Measurements from ENCODE around the gene ASCL5. TPM values are rescaled to one million over a fixed set of nuclear protein-coding genes. Genes with fewer than 3 reads are reported as not detected.

Gene ASCL5
- total RNA-seq, 1 donor from 2014 or later = not detected

DNA sequence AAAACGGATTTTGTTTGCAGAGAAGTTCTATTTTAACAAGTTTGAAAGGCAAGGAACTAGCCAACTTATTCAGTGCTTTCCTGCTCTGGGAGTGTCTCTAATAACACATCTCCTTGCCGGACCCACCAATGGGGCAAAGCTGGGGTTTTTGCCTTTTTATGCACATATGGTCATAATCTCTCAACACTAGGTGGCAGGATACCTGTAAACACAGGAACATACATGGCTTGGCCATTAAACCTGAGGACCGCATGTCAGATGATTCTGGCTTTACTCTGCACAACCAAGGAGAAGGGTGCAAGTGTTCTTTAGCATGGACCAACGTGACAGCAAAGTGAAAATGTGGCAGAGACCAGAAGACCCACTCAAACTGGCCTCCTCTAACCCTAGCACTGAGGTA is 22.4 kb upstream of the ASCL5 start:
- Mint-ChIP-seq H3K4me3 (ENCODE audit: unreplicated experiment) (no peak overlapping the region), H3K9me3 (ENCODE audit: low read depth) (no peaks in the 10 kb centered on the region), H3K4me1 (ENCODE audit: low read depth) (peaks cover 14% of the 10 kb centered on the region), H3K36me3 (ENCODE audit: low read depth) (peaks cover 30% of the 10 kb centered on the region), H3K27me3 (ENCODE audit: low read depth) (no peaks in the 10 kb centered on the region), H3K27ac (ENCODE audit: unreplicated experiment) (no peak overlapping the region)
- DNase-seq (ENCODE audit: low spot score) = no peak
- TF ChIP-seq, protein P1, sequence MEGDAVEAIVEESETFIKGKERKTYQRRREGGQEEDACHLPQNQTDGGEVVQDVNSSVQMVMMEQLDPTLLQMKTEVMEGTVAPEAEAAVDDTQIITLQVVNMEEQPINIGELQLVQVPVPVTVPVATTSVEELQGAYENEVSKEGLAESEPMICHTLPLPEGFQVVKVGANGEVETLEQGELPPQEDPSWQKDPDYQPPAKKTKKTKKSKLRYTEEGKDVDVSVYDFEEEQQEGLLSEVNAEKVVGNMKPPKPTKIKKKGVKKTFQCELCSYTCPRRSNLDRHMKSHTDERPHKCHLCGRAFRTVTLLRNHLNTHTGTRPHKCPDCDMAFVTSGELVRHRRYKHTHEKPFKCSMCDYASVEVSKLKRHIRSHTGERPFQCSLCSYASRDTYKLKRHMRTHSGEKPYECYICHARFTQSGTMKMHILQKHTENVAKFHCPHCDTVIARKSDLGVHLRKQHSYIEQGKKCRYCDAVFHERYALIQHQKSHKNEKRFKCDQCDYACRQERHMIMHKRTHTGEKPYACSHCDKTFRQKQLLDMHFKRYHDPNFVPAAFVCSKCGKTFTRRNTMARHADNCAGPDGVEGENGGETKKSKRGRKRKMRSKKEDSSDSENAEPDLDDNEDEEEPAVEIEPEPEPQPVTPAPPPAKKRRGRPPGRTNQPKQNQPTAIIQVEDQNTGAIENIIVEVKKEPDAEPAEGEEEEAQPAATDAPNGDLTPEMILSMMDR (IDR thresholded peaks at IDR 0.05) = peak; percentile 74

DNA sequence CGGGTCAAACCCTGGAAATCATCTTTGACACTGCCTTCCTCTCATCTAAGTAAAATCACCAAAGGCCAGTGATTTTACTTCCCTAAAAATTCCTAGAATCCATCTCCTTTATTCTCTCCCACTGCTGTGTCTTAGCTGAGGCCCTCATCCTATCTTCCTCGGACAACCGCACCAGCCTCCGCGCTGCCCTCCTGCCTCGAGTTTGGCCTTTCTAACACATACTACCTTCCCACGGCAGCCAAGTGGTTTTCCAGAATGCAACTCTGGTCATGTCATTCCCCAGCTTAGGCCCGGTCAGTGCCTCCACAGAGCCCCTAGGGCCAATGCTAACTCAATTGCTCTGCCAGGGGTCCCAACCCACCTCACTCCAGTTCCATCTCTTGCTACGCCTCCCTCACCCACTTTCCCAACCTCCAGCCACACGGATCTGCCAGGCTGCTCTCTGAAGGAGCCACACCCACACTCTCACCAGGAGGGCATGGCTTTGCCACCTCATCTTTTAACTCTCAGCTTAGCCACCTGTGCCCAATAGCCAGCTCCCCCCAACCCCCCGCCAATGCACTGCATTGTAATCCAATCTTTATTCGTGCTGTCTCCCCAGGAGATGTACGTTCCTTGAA is 20.5 kb upstream of the ASCL5 start:
- H3K27me3 Mint-ChIP-seq (ENCODE audit: low read depth) = no peaks in the 10 kb centered on the region
- H3K4me3 Mint-ChIP-seq (ENCODE audit: unreplicated experiment) = no peak overlapping the region
- no peaks in the 10 kb centered on the region for H3K9me3 Mint-ChIP-seq (ENCODE audit: low read depth)
- peak; percentile 62 for DNase-seq (ENCODE audit: low spot score)
- TF ChIP-seq, protein P1 (IDR thresholded peaks at IDR 0.05) = no peak
- peaks cover 39% of the 10 kb centered on the region for H3K36me3 Mint-ChIP-seq (ENCODE audit: low read depth)
- H3K4me1 Mint-ChIP-seq (ENCODE audit: low read depth) = peaks cover 1% of the 10 kb centered on the region
- no peak overlapping the region for H3K27ac Mint-ChIP-seq (ENCODE audit: unreplicated experiment)

DNA sequence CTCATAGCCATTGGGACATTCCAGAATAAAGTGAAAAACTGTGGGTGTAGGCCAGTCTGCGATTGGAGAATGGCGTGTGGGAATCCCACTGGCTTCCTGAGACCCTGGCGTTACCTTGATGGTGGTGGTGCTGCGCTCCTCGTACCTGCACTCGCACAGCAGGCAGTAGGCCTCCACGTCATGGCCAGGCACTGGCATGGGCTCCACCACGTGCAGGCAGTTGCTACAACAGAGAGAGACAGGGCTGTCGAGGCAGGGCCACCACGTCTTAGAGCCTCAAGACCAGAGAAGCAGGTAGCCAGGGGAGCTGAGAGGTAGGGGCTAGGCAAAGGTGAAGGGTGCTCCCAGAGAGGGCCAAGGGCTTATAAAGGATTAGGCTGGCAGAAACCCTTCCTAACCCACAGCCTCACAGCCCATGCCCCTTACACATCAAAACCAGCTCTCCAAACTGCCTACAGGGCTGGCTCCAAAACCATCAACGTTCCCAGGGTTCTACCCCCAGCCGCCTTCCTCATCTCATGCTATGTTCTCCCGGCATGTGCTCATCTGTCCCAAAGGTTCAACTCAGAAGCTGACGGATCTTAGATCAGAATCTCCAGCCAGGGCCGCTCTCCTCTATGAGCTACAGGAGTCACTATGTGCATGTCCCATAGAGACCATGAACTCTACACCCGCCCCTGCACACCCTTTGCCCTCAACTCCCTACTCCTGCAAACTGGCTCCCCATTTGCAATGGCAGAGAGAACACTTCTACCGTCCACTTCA is 19.8 kb upstream of the ASCL5 start:
- Mint-ChIP-seq H3K27me3 (ENCODE audit: low read depth) (no peaks in the 10 kb centered on the region), H3K4me3 (ENCODE audit: unreplicated experiment) (no peak overlapping the region), H3K9me3 (ENCODE audit: low read depth) (no peaks in the 10 kb centered on the region), H3K36me3 (ENCODE audit: low read depth) (peaks cover 41% of the 10 kb centered on the region), H3K27ac (ENCODE audit: unreplicated experiment) (no peak overlapping the region), H3K4me1 (ENCODE audit: low read depth) (no peaks in the 10 kb centered on the region)
- TF ChIP-seq, protein P1 (IDR thresholded peaks at IDR 0.05) = no peak
- peak; percentile 71 for DNase-seq (ENCODE audit: low spot score)

DNA sequence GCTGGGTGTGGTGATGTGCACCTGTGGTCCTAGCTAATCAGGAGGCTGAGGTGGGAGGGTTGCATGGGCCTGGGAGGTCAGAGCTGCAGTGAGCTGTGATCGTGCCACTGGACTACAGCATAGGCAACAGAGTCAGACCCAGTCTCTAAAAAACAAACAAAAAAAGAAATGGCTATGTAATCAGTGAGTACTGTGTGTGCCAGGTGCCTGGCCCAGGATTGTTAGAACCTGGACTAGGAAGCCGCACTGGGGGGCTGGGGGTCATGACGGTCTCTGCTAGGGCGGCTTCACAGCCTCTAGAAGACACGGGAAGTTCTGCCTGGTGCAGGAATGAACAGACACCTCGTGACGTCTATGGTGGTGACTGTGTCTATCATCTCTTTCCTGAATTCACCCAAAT is 18.8 kb upstream of the ASCL5 start:
- Mint-ChIP-seq H3K36me3 (ENCODE audit: low read depth) (peaks cover 38% of the 10 kb centered on the region), H3K27me3 (ENCODE audit: low read depth) (no peaks in the 10 kb centered on the region), H3K4me3 (ENCODE audit: unreplicated experiment) (no peak overlapping the region), H3K9me3 (ENCODE audit: low read depth) (no peaks in the 10 kb centered on the region), H3K4me1 (ENCODE audit: low read depth) (no peaks in the 10 kb centered on the region), H3K27ac (ENCODE audit: unreplicated experiment) (no peak overlapping the region)
- DNase-seq (ENCODE audit: low spot score) = peak; percentile 46
- TF ChIP-seq, protein P1 (IDR thresholded peaks at IDR 0.05) = no peak

DNA sequence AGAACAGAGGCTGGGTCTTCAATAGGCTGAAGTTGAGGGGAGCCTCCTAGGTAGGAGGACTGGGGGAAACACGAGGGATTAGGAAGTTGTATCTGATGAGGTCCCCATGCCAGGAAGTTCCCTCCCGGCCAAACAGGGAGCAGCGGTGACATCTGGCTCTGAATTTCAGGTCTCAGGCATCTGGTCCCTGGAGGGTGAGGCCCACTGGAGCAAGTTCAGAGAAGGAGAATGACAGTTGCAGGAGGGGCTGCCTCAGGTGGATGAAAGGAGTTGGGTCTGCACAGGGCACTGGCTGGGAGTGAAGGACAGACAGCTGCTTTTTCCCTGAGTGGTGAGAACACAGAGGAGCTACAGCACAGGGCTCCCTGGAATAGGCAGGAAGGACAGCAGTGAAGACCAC is 18.1 kb upstream of the ASCL5 start:
- TF ChIP-seq, protein P1 (IDR thresholded peaks at IDR 0.05) = no peak
- Mint-ChIP-seq H3K27me3 (ENCODE audit: low read depth) (no peaks in the 10 kb centered on the region), H3K27ac (ENCODE audit: unreplicated experiment) (no peak overlapping the region), H3K4me1 (ENCODE audit: low read depth) (no peaks in the 10 kb centered on the region), H3K9me3 (ENCODE audit: low read depth) (no peaks in the 10 kb centered on the region), H3K36me3 (ENCODE audit: low read depth) (peaks cover 37% of the 10 kb centered on the region), H3K4me3 (ENCODE audit: unreplicated experiment) (no peak overlapping the region)
- peak; percentile 52 for DNase-seq (ENCODE audit: low spot score)
